ENCODE results near the gene JPH2.

The JPH2 gene

GRCh38 chr20:44091026-44091425 lies 96.0 kb downstream of the JPH2 start:
- H3K27ac ChIP-seq: no peak overlapping the region

GRCh38 chr20:44089987-44090674 lies 96.9 kb downstream of the JPH2 start:
- TF ChIP-seq CTCF (conservative IDR thresholded peaks at IDR 0.05): no peak
- H3K27ac ChIP-seq: peak overlapping the region; percentile 18; the same call in 1 of the 2 replicates

More at GRCh38 chr20:44091026-44091425, 96.0 kb downstream of the JPH2 start:
- TF ChIP-seq CTCF (conservative IDR thresholded peaks at IDR 0.05): no peak
- no peak for TF ChIP-seq ZFX (IDR thresholded peaks at IDR 0.05)

- no peak for TF ChIP-seq ZFX (IDR thresholded peaks at IDR 0.05)
- TF ChIP-seq CTCF (conservative IDR thresholded peaks at IDR 0.05): no peak
- peak overlapping the region; percentile 16 for H3K27ac ChIP-seq
Measured at GRCh38 chr20:44087857-44088120, 99.2 kb downstream of the JPH2 start.

- TF ChIP-seq ZFX (IDR thresholded peaks at IDR 0.05) (no peak), CTCF (conservative IDR thresholded peaks at IDR 0.05) (no peak)
- H3K27ac ChIP-seq: peak overlapping the region; percentile 16
Measured at GRCh38 chr20:44087051-44087856, 99.7 kb downstream of the JPH2 start.

GRCh38 chr20:44085616-44086434 lies 101.2 kb downstream of the JPH2 start:
- no peak overlapping the region for H3K27ac ChIP-seq
- no peak for TF ChIP-seq CTCF (conservative IDR thresholded peaks at IDR 0.05)
- TF ChIP-seq ZFX (IDR thresholded peaks at IDR 0.05): no peak

- no peak for TF ChIP-seq ZFX (IDR thresholded peaks at IDR 0.05)
- TF ChIP-seq CTCF (conservative IDR thresholded peaks at IDR 0.05): no peak
- no peak overlapping the region for H3K27ac ChIP-seq
Measured at GRCh38 chr20:44084891-44085290, 102.1 kb downstream of the JPH2 start.

- TF ChIP-seq CTCF (conservative IDR thresholded peaks at IDR 0.05) (no peak), ZFX (IDR thresholded peaks at IDR 0.05) (no peak)
- no peak overlapping the region for H3K27ac ChIP-seq
Measured at GRCh38 chr20:44084439-44084838, 102.5 kb downstream of the JPH2 start.

Data from C4-2B (cell line).